AG04449 (cell line): ENCODE results near the gene CTNNA3.

Experiments
- CTCF ChIA-PET: fragments of 350-600 bp; formaldehyde crosslinking; extraction: SDS; loops from one replicate; lab custom pipeline; 2021; ENCODE audit warnings: antibody characterized with exemption; lab: Yijun Ruan, JAX
- POLR2A ChIA-PET: fragments of 400-600, 350-600 bp; formaldehyde crosslinking; extraction: SDS; loops from one replicate; lab custom pipeline; 2020; ENCODE audit warnings: antibody characterized with exemption, inconsistent platforms; lab: Yijun Ruan, JAX
- DNase-seq: peaks from one replicate; pipeline ENCODE4 v3.0.0-alpha.2; 2010; ENCODE audit warnings: low read depth, low spot score
- H3K4me3 ChIP-seq: 2 replicates; pipeline ENCODE4 v1.5.1; 2011; ENCODE audit warnings: low read depth, mild to moderate bottlenecking, control low read depth, low read length
- CTCF ChIP-seq: IDR thresholded peaks from one replicate; pipeline ENCODE4 v1.5.1; 2011; ENCODE audit warnings: mild to moderate bottlenecking, moderate library complexity, low read length, control low read depth, inconsistent platforms; ENCODE audit not compliant: insufficient read depth; ENCODE audit errors: missing control alignments

The CTNNA3 gene

DNA sequence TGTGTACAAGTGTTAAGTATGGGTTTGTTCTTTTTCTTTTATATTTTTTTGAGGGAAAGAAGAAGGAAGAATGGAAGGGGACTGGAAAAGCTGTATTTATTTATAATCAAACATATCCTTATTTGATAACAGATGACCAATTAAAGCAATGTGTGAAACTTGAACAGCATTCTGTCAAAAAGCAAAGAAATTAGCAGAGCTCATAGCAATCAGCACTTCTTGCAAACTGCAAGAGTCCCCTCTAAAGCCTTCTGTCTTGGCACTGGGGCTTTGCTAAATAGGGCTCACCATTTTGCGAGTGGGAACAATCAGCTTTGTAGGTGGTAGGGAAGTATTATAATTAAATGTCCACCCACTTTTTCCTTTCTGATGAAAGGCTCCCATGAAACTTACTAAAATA, 935.1 kb downstream of the CTNNA3 start:
- H3K4me3 ChIP-seq, result no peak overlapping the region
- ChIA-PET CTCF (no interaction called here), POLR2A (no interaction called here)
- no peak for TF ChIP-seq CTCF
- DNase-seq, result no peak

DNA sequence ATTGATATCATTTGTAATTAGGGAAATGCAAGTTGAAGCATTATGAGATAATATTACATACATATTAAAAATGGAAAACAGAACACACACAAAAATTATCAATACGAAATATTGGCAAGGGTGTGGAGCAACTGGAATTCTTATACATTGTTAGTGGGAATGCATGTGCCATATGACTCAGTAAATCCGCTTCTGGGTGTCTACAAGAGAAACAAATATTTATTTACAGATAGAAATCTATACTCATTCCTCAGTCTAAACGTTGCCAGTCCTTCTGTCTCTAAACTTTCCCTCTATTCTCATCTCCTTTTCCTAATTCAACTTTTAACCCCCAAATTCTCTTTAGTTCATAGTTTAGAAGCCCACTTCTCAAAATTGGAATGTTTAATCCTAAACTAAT, 940.5 kb downstream of the CTNNA3 start:
- ChIA-PET CTCF (no interaction called here), POLR2A (no interaction called here)
- no peak for DNase-seq
- no peak for TF ChIP-seq CTCF
- H3K4me3 ChIP-seq, result no peak overlapping the region

DNA sequence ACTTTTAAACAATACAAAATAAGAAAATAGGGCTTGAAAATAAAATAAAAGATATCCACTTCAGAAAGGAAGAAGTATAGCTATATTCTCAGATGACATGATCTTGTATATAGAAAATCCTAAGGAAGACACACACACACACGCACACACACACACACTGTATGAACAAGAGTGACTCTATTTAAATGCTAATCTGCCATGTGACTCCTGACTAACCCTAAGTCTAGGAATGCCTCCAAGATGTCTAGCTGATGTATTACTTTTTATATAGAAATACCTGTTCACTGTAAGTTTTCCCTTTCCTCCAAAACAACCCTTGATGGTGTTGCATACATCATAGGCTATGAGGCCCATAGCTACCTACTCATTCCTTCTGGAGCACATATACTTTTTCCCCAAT, 943.3 kb downstream of the CTNNA3 start:
- ChIA-PET CTCF (interaction anchor here (2.2 kb wide), 1 partner anchor 13 kb away, joined by 5 read pairs; no protein-coding TSS in a partner anchor), POLR2A (no interaction called here)
- no peak for DNase-seq
- H3K4me3 ChIP-seq, result no peak overlapping the region
- TF ChIP-seq CTCF, result no peak

DNA sequence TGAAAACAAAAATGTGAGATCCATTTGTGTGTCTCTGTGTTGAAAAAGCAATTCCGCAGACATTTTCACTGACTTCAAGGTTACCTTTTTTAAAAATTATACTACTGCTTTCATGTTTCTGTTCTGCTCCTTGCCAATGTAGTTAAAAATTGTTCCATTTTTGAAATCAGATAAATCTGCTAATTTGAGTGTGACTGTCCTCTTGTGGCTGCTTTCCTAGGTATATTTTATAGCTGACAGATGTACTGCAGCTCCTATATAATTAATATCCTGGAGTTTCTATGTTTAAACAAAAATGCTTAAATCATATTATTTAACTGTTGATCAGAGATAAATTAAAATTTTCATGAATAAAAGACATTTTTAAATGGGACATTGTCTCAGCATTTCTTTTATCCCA, 947.8 kb downstream of the CTNNA3 start:
- no peak for TF ChIP-seq CTCF
- no peak overlapping the region for H3K4me3 ChIP-seq
- ChIA-PET CTCF (interaction anchor here (1.4 to 1.6 kb wide), 2 partner anchors 20 to 29 kb away, joined by 3 read pairs; no protein-coding TSS in a partner anchor), POLR2A (no interaction called here)
- no peak for DNase-seq

DNA sequence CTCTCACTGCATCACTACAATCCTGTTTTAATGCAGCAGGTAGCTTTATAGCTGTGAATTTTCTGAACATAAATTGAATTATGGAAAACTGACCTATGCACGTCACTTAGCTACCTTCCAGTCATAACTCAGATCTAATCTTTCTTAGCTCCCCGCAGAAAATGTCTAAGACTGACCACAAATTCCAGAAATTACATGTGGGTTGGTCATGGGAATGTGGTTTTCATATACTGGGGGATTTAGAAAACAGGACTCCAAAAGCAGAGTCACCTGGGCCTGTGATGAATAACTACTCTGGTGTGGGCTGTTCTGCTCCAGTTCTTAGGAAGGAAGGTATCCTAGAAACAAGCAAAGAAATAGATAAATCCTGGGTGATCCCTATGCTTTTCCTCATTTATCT, 948.5 kb downstream of the CTNNA3 start:
- ChIA-PET POLR2A (no interaction called here), CTCF (interaction anchor here (0.8 to 1.6 kb wide), 4 partner anchors 30 to 567 kb away, joined by 3 read pairs; no protein-coding TSS in a partner anchor)
- no peak overlapping the region for H3K4me3 ChIP-seq
- TF ChIP-seq CTCF, result no peak
- peak; percentile 84 for DNase-seq

- no peak for TF ChIP-seq CTCF
- ChIA-PET CTCF (interaction anchor here (0.6 to 1.6 kb wide), 5 partner anchors 31 to 566 kb away, joined by 3 read pairs; no protein-coding TSS in a partner anchor), POLR2A (no interaction called here)
- no peak overlapping the region for H3K4me3 ChIP-seq
- no peak for DNase-seq
These were observed 949.3 kb downstream of the CTNNA3 start for GRCh38 chr10:66746711-66747110.
